Psoas muscle (tissue), 8 donors: ENCODE results near the gene SLC26A8. TPM values are rescaled to one million over a fixed set of nuclear protein-coding genes. Genes with fewer than 3 reads are reported as not detected.
"Not testable (repeated sequence)": the region's sequence is repeated elsewhere in the genome, so short reads cannot be mapped to it uniquely, and the experiment has no call there.

Experiments used
- ATAC-seq, 4 donors: fragments of 200-7000 bp; cut with Tn5 transposase; one replicate each; pipeline ENCODE4 v1.9.1; 2020; ENCODE audit warnings: moderate library complexity in 3 of 4, mild to moderate bottlenecking in 2 of 4
- DNase-seq, 2 donors: peaks; one replicate each; pipeline ENCODE4 v3.0.0-alpha.2; 2020
- H3K27ac ChIP-seq: fragments of 200-600 bp; one replicate; pipeline ENCODE4 v1.8.0; 2022
- H3K27me3 ChIP-seq, 3 donors: fragments of 200-600 bp in 1 of 3; one replicate each; pipeline versions ENCODE4 v1.6.1 to v1.8.0; 2013 to 2022; ENCODE audit warnings: low read length in 2 of 3, mild to moderate bottlenecking in 2 of 3, moderate library complexity in 1 of 3; ENCODE audit not compliant: insufficient read depth in 3 of 3
- H3K36me3 ChIP-seq, 2 donors: fragments of 200-600 bp in 1 of 2; one replicate each; pipeline versions ENCODE4 v1.6.1 to v1.8.0; 2013 to 2022; ENCODE audit warnings: low read depth in 1 of 2, mild to moderate bottlenecking in 1 of 2, moderate library complexity in 1 of 2; ENCODE audit not compliant: insufficient read depth in 1 of 2
- H3K4me1 ChIP-seq: fragments of 200-600 bp; one replicate; pipeline ENCODE4 v1.8.0; 2022
- H3K4me3 ChIP-seq: fragments of 200-600 bp; one replicate; pipeline ENCODE4 v1.8.0; 2022; ENCODE audit warnings: mild to moderate bottlenecking
- H3K9me3 ChIP-seq: fragments of 200-600 bp; one replicate; pipeline ENCODE4 v1.8.0; 2022
- WGBS, 3 donors: extraction: QIAGEN DNeasy Blood & Tissue Kit; methylation state at CpG; one replicate each; pipeline versions ENCODE4 v1.1.6 to v1.1.7; 2013; 5-methylcytosine and 5-hydroxymethylcytosine counted together
- intact Hi-C, 2 donors: fragments of 100-400 bp; cut with DNase I; formaldehyde crosslinking; loops; one replicate each; pipeline versions ENCODE4 v1.11.0 to v1.14.2; 2022
- polyA plus RNA-seq, 3 donors: library from polyadenylated mRNA; stranded (reverse); fragments of 200-250 nt; gene quantifications; one replicate each; pipeline ENCODE4 v1.2.3, GENCODE V29; 2013
- total RNA-seq, 4 donors: library from RNA; stranded (reverse); fragmentation: NEBNext Ultra II Directional in 2 of 4; extraction: Animal tissue kit (Norgen Biotek cat#: 25700) in 2 of 4; gene quantifications; one replicate each; pipeline versions ENCODE4 v1.2.1 to v1.2.4, GENCODE V29; 2021 to 2023
- TF ChIP-seq, protein P1 (sequence below): fragments of 200-600 bp; IDR thresholded peaks from one replicate; pipeline ENCODE4 v1.8.0; 2022; ENCODE audit warnings: antibody characterized with exemption
- donor health status: healthy with polysubstance abuse.
- donor health status: DM: no; HTN: no; CAD: no; lungs with moderate emphysema.
- donor health status: Bipolar disorder and iron deficiency.
- donor health status: healthy.
- donor health status: DM: yes; HTN: yes; CAD: no.
- donor health status: DM: no; HTN: no; CAD: no.
- donor health status: DM: no; HTN: no; CAD: no.
- donor health status: DM: yes; HTN: yes; CAD: no.

SLC26A8 gene
- total and polyA plus RNA-seq, 7 donors = 0.04 to 0.15 TPM; not detected in 5

- H3K27ac ChIP-seq = no peak overlapping the region
- WGBS, 3 donors = 47 to 55% (median 50%) methylated on average over 4 of the region's 4 CpGs
- ATAC-seq = no peak
- no peaks in the 10 kb centered on the region for H3K36me3 ChIP-seq
- TF ChIP-seq, protein P1, sequence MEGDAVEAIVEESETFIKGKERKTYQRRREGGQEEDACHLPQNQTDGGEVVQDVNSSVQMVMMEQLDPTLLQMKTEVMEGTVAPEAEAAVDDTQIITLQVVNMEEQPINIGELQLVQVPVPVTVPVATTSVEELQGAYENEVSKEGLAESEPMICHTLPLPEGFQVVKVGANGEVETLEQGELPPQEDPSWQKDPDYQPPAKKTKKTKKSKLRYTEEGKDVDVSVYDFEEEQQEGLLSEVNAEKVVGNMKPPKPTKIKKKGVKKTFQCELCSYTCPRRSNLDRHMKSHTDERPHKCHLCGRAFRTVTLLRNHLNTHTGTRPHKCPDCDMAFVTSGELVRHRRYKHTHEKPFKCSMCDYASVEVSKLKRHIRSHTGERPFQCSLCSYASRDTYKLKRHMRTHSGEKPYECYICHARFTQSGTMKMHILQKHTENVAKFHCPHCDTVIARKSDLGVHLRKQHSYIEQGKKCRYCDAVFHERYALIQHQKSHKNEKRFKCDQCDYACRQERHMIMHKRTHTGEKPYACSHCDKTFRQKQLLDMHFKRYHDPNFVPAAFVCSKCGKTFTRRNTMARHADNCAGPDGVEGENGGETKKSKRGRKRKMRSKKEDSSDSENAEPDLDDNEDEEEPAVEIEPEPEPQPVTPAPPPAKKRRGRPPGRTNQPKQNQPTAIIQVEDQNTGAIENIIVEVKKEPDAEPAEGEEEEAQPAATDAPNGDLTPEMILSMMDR = no peak
- no peaks in the 10 kb centered on the region for H3K9me3 ChIP-seq
- H3K4me3 ChIP-seq = peak overlapping the region; percentile 10
- no peaks in the 10 kb centered on the region for H3K27me3 ChIP-seq
- peaks cover 74% of the 10 kb centered on the region for H3K4me1 ChIP-seq
- DNase-seq = no peak
- intact Hi-C loops = no loop called here
Observed at GRCh38 chr6:36038120-36038876, 13.9 kb upstream of the SLC26A8 start.

GRCh38 chr6:36035225-36035624 lies 10.8 kb upstream of the SLC26A8 start:
- intact Hi-C loops = no loop called here

GRCh38 chr6:36034441-36034840 lies 10.0 kb upstream of the SLC26A8 start:
- no peaks in the 10 kb centered on the region for H3K27me3 ChIP-seq
- DNase-seq = no peak
- H3K36me3 ChIP-seq = no peaks in the 10 kb centered on the region
- H3K4me1 ChIP-seq = peaks cover 69% of the 10 kb centered on the region
- H3K9me3 ChIP-seq = no peaks in the 10 kb centered on the region
- peak overlapping the region; percentile 23 for H3K4me3 ChIP-seq
- H3K27ac ChIP-seq = no peak overlapping the region
- no peak for ATAC-seq
- TF ChIP-seq, protein P1 = no peak
- intact Hi-C loops = no loop called here
- 53 to 62% (median 59%) methylated on average over 3 of the region's 3 CpGs for WGBS, 3 donors

More at GRCh38 chr6:36035225-36035624, 10.8 kb upstream of the SLC26A8 start:
- DNase-seq (no peak), ATAC-seq (no peak)
- no peak overlapping the region for H3K27ac ChIP-seq
- H3K4me3 ChIP-seq = no peak overlapping the region
- H3K4me1 ChIP-seq = peaks cover 68% of the 10 kb centered on the region
- no peaks in the 10 kb centered on the region for H3K9me3 ChIP-seq
- H3K36me3 ChIP-seq = no peaks in the 10 kb centered on the region
- H3K27me3 ChIP-seq = no peaks in the 10 kb centered on the region
- WGBS, 3 donors = 78 to 81% (median 79%) methylated on average over 4 of the region's 4 CpGs
- TF ChIP-seq, protein P1 = no peak

- H3K4me3 ChIP-seq = peak overlapping the region; percentile 23
- no peak for DNase-seq
- no peak overlapping the region for H3K27ac ChIP-seq
- peaks cover 64% of the 10 kb centered on the region for H3K4me1 ChIP-seq
- H3K9me3 ChIP-seq = no peaks in the 10 kb centered on the region
- TF ChIP-seq, protein P1 = no peak
- WGBS, 3 donors = 54 to 75% (median 63%) methylated on average over 3 of the region's 3 CpGs
- no peaks in the 10 kb centered on the region for H3K27me3 ChIP-seq
- ATAC-seq = peak; percentile 59 to 88 (median 85)
- intact Hi-C loops = no loop called here
- H3K36me3 ChIP-seq = no peaks in the 10 kb centered on the region
Observed at GRCh38 chr6:36033935-36034334, 9.5 kb upstream of the SLC26A8 start.

- H3K4me1 ChIP-seq = peaks cover 57% of the 10 kb centered on the region
- ATAC-seq, H3K9me3 ChIP-seq, H3K27ac ChIP-seq, H3K27me3 ChIP-seq, DNase-seq, intact Hi-C loops, H3K4me3 ChIP-seq, H3K36me3 ChIP-seq: not testable (repeated sequence)
- WGBS, 3 donors = 95 to 96% (median 96%) methylated on average over 10 of the region's 10 CpGs
Observed at GRCh38 chr6:36033144-36033543, 8.7 kb upstream of the SLC26A8 start.
